HUDEP-2 (cell line): ENCODE data around the gene UBE2G2.

Source experiments
- DNase-seq, 76 experiments: peaks; one replicate each; lab custom pipeline; 2025; ENCODE audit not compliant: unreplicated experiment in 76 of 76; lab: John Stamatoyannopoulos, UW

The UBE2G2 gene

GRCh38 chr21:44801468-44802395 is at the start of gene UBE2G2:
Gene UBE2G2 (minus strand): TSS chr21:44801820. CDS start chr21:44801748, 72 bp downstream.
- DNase-seq = peak in 74 of 76 experiments; percentile 21 to 94 (median 80)

GRCh38 chr21:44850905-44851657 is 49.5 kb upstream of the UBE2G2 start:
- DNase-seq = no peak

GRCh38 chr21:44850208-44850800 is 48.7 kb upstream of the UBE2G2 start:
- DNase-seq = no peak

- no peak for DNase-seq
Observed at GRCh38 chr21:44849616-44850130, 48.1 kb upstream of the UBE2G2 start.

GRCh38 chr21:44848821-44849521 is 47.4 kb upstream of the UBE2G2 start:
- no peak for DNase-seq

- no peak for DNase-seq
Observed at GRCh38 chr21:44847261-44848056, 45.8 kb upstream of the UBE2G2 start.

DNA sequence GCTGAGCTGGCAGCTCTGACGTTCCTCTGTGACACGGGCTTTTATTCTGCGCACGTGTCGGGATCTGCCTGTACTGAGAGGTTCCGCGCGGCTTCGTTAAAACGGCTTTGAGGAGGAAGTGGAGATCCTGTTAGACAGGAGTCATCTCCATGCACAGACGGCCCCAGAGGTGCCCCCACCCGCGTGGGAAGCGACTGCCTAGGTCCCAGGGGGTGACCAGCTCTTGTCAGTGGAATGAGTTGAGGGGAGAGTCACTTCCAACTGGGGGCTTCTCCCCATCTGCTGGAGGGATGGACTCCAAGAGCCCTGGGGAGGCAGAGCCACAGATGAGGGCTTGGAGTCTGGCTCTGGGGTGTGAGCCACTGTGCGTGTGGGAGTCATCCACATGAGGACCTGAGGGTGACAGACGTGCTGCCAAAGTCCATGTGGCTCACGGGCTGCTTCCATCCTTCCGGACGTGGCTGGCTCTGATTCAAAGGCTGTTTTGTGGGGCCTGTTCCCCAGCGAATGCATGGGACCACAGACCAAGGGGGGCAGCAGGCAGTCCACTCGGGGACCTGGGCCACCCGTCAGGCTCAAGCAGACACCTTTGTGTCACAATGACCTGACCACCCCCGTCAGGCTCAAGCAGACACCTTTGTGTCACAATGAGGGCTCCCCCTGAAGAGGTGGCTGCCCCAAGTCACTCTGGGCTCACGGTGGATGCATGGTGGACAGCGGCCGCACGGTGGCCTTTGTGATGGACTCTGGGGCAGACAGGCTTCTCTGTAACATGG is 45.1 kb upstream of the UBE2G2 start:
- peak in 64 of 76 experiments; percentile 23 to 77 (median 55) for DNase-seq

DNA sequence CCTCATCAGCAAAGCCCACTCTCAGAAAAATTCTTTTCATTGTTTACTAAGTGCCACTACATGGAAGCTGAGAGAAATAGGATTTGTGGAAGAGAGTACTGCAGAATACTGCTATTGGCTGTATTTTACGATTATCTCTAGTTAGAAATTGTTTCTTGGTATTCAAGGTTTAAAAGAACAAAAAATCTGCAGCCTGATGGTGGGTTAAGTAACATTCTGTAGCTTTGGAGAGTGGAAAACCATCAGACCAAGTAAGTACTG is 44.5 kb upstream of the UBE2G2 start:
- DNase-seq = no peak

DNA sequence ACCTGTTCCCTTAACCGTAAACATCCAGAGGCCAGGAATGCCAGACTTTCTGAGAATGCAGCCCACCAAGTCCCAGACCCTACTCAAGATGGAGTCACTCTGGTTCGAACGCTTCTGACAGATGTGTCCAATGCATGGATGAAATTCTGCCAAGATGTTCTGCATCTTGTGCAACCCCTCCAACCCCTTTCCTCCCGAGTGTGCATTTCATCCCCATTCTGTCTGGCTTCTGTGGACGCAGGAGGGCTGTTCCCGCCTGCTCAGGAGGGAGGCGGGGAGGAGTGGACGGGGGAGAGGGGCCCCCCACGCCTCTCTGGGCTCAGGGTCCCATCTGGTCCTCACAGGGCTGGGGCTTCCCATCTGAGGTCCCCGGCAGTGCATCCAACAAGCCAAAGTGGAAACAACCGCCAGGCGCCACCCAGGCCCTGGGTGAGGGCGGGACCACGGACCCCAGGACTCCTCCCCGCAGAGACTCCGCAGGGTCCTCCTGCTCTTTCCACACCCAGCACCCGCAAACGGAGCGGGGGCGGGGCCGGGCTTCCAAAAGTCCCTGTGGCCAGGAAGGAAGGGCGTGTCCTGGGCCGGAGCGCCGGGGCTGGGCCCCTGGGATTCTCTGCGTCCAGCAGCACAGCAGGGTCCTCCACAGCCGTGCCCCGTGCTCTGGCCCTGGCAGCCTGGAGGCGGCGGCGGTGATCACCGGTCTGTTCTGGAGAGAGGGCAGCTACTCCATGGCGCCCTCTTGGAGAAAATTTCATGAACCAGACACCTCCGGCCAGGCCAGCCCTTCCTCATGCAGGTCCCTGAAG is 44.0 kb upstream of the UBE2G2 start:
- peak in 71 of 76 experiments; percentile 14 to 94 (median 74) for DNase-seq

GRCh38 chr21:44844256-44844655 is 42.6 kb upstream of the UBE2G2 start:
- no peak for DNase-seq

DNA sequence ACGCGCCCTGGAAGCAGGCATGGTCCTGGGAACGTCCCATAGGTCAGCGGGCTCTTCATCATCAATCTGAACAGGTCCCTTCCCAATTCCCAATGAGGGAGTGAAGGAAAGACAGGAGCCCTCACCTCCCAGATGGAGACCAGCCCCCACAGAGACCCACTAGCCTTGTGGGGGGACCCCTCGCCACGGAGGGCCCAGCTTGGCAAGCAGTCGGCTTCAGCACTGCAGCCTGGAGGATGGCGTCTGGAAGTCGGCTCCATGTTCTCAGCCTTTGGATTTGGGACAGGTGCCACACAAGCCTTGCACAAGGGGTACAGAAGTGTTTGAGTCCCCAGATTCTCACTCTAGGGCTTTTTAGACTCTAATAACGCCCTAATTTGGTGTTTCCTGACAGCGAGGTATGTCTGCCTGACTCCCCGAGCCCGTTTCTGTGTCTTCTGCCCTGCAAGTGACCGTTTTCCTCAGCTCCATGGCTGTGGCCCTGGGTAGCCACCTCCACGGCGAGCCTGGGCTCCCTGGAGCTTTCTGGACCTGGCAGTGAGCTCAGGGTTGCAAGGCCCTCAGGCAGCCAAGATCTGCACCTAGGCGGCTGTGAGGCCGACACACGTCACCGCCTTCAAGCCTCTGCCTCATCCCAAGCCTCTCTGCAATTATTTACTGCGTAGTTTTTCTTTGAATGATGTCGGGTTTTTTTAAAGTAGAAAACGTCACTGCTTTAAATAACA is 41.3 kb upstream of the UBE2G2 start:
- no peak for DNase-seq

- no peak for DNase-seq
Observed at GRCh38 chr21:44842087-44842486, 40.5 kb upstream of the UBE2G2 start.

GRCh38 chr21:44840771-44841170 is 39.2 kb upstream of the UBE2G2 start:
- no peak for DNase-seq

- DNase-seq = no peak
Observed at GRCh38 chr21:44838951-44839350, 37.3 kb upstream of the UBE2G2 start.

GRCh38 chr21:44838039-44838895 is 36.6 kb upstream of the UBE2G2 start:
- DNase-seq = peak in 48 of 76 experiments; percentile 20 to 73 (median 48)

DNA sequence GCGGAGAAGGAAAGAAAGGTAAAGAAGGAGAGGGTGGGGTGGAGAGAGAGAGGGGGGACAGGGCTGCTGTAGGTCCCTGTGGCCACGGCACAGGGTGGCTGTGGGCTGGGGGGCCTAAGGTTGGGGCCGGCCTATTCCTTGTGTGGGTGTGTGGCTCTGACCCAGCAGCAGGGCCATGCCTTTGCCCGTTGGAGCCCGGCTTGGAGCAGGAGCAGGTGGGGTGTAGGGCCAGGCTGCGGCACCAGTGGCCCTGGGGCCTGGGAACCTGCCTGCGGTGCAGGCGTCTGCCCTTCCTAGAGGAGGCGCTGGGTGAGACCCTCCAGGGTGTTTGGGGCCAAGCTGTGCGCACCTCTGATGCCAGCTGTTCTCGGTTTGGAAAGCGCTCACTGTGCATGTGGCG is 35.9 kb upstream of the UBE2G2 start:
- no peak for DNase-seq
